CD14-positive monocyte (primary cell): ENCODE data around the gene FAM120A. TPM values are rescaled to one million over a fixed set of nuclear protein-coding genes. Genes with fewer than 3 reads are reported as not detected.

Experiments
- DNase-seq, 3 donors: peaks; one replicate each; pipeline ENCODE4 v3.0.0-alpha.2; 2011 to 2022
- H2AFZ ChIP-seq: 2 replicates; pipeline ENCODE4 v1.6.0; 2012; ENCODE audit warnings: mild to moderate bottlenecking, low read depth, low read length, inconsistent platforms; ENCODE audit not compliant: insufficient read depth, poor library complexity, severe bottlenecking
- H3K27ac ChIP-seq, 2 donors: 1 replicate in 1 of 2; 2 replicates in 1 of 2; pipeline ENCODE4 v1.5.1; 2012 to 2013; ENCODE audit warnings: low read length in 2 of 2, control low read depth in 1 of 2, inconsistent platforms in 1 of 2, low read depth in 1 of 2, mild to moderate bottlenecking in 1 of 2
- H3K27me3 ChIP-seq, 2 donors: one replicate each; pipeline versions ENCODE4 v1.6.0 to v1.6.1; 2011 to 2013; ENCODE audit warnings: low read length in 2 of 2; ENCODE audit not compliant: control insufficient read depth in 2 of 2, insufficient read depth in 2 of 2
- H3K36me3 ChIP-seq, 2 donors: replicated peaks in 1 of 2; 1 replicate in 1 of 2; 2 replicates in 1 of 2; pipeline versions ENCODE4 v1.5.1 to v1.6.1; 2012 to 2013; ENCODE audit warnings: low read length in 2 of 2, control low read depth in 1 of 2, inconsistent platforms in 1 of 2, mild to moderate bottlenecking in 1 of 2; ENCODE audit not compliant: insufficient read depth in 2 of 2, control insufficient read depth in 1 of 2
- H3K4me1 ChIP-seq, 2 donors: 1 replicate in 1 of 2; 2 replicates in 1 of 2; pipeline versions ENCODE4 v1.5.1 to v1.6.1; 2012 to 2013; ENCODE audit warnings: low read length in 2 of 2, control low read depth in 1 of 2, inconsistent platforms in 1 of 2, mild to moderate bottlenecking in 1 of 2, moderate library complexity in 1 of 2; ENCODE audit not compliant: insufficient read depth in 2 of 2, control insufficient read depth in 1 of 2
- H3K4me2 ChIP-seq: replicated peaks from 2 replicates; pipeline ENCODE3; 2012; ENCODE audit warnings: low read length, moderate library complexity, mild to moderate bottlenecking; ENCODE audit not compliant: poor library complexity, severe bottlenecking; ENCODE audit errors: extremely low read depth
- H3K4me3 ChIP-seq, 3 experiments: fragments of 200-600 bp in 1 of 3; sonication (generic) in 1 of 3; replicated peaks in 1 of 3; 1 replicate in 2 of 3; 2 replicates in 1 of 3; pipeline ENCODE4 v1.5.1; 2011 to 2013; ENCODE audit warnings: low read length in 3 of 3, mild to moderate bottlenecking in 3 of 3, control low read depth in 2 of 3, low read depth in 2 of 3, inconsistent platforms in 1 of 3, moderate library complexity in 1 of 3
- H3K79me2 ChIP-seq: 2 replicates; pipeline ENCODE4 v1.6.0; 2012; ENCODE audit warnings: mild to moderate bottlenecking, control low read depth, inconsistent platforms, low read length, moderate library complexity; ENCODE audit not compliant: insufficient read depth
- H3K9ac ChIP-seq: 2 replicates; pipeline ENCODE4 v1.6.0; 2017; ENCODE audit warnings: low read length, mild to moderate bottlenecking; ENCODE audit not compliant: insufficient read depth, poor library complexity, severe bottlenecking
- H3K9me3 ChIP-seq, 2 donors: replicated peaks in 1 of 2; 1 replicate in 1 of 2; 2 replicates in 1 of 2; pipeline versions ENCODE4 v1.5.1 to v1.6.1; 2012 to 2013; ENCODE audit warnings: low read length in 2 of 2, control low read depth in 1 of 2; ENCODE audit not compliant: control insufficient read depth in 1 of 2, insufficient read depth in 1 of 2
- H4K20me1 ChIP-seq: 2 replicates; pipeline ENCODE4 v1.6.0; 2012; ENCODE audit warnings: mild to moderate bottlenecking, low read length, control low read depth, moderate library complexity; ENCODE audit not compliant: insufficient read depth
- H3K27ac Mint-ChIP-seq, 7 donors: one replicate each; pipeline ENCODE4 v1.8.0; 2020; ENCODE audit warnings: mild to moderate bottlenecking in 7 of 7, mixed read lengths in 7 of 7, moderate library complexity in 6 of 7, inconsistent platforms in 2 of 7
- H3K27me3 Mint-ChIP-seq, 3 donors: one replicate each; pipeline ENCODE4 v1.8.0; 2021 to 2022; ENCODE audit warnings: low read depth in 3 of 3, mild to moderate bottlenecking in 3 of 3, mixed read lengths in 3 of 3, moderate library complexity in 3 of 3, inconsistent platforms in 1 of 3
- H3K36me3 Mint-ChIP-seq, 2 donors: one replicate each; pipeline ENCODE4 v1.8.0; 2020; ENCODE audit warnings: mixed read lengths in 2 of 2, inconsistent platforms in 1 of 2, mild to moderate bottlenecking in 1 of 2
- H3K4me1 Mint-ChIP-seq: one replicate; pipeline ENCODE4 v1.8.0; 2020; ENCODE audit warnings: mild to moderate bottlenecking, mixed read lengths
- H3K4me3 Mint-ChIP-seq, 2 donors: one replicate each; pipeline ENCODE4 v1.8.0; 2020; ENCODE audit warnings: mild to moderate bottlenecking in 2 of 2, mixed read lengths in 2 of 2, moderate library complexity in 1 of 2
- H3K9me3 Mint-ChIP-seq, 7 donors: one replicate each; pipeline ENCODE4 v1.8.0; 2020 to 2022; ENCODE audit warnings: mixed read lengths in 7 of 7, mild to moderate bottlenecking in 6 of 7, moderate library complexity in 6 of 7, inconsistent platforms in 2 of 7
- CTCF ChIP-seq: fragments of 200-600 bp; IDR thresholded peaks from one replicate; pipeline ENCODE4 v1.8.0; 2022; ENCODE audit warnings: antibody characterized with exemption, mild to moderate bottlenecking
- WGBS: methylation state at CpG from one replicate; pipeline ENCODE4 v1.1.5; 2013; ENCODE audit warnings: missing lambda C conversion rate; ENCODE audit not compliant: insufficient coverage; 5-methylcytosine and 5-hydroxymethylcytosine counted together
- intact Hi-C, 2 donors: fragments of 100-400 bp; cut with micrococcal nuclease; formaldehyde crosslinking; loops; one replicate each; pipeline versions ENCODE4 v1.15.0 to v1.15.1; 2023
- polyA plus RNA-seq, 3 donors: library from polyadenylated mRNA; depleted of rRNA in 1 of 3; unstranded in 2 of 3; stranded (reverse) in 1 of 3; fragments of 300-500 nt in 2 of 3; fragments of >200 nt in 1 of 3; fragmentation: Illumina TruSeq in 2 of 3; gene quantifications; 1 replicate in 2 of 3; 2 replicates in 1 of 3; pipeline ENCODE4 v1.2.3, GENCODE V29; 2012 to 2021

FAM120A gene
- polyA plus RNA-seq, 3 donors, result 10.4 to 76.6 (median 12.7) TPM

- no peak overlapping the region for H3K4me2 ChIP-seq
- WGBS, result 63% methylated on average over 6 of the region's 8 CpGs
- intact Hi-C loops, result no loop called here
- H3K27ac ChIP-seq, result no peak overlapping the region
- H3K4me3 Mint-ChIP-seq, result no peak overlapping the region
- H3K9ac ChIP-seq, result no peak overlapping the region
- H3K27me3 ChIP-seq, result no peaks in the 10 kb centered on the region
- H3K27me3 Mint-ChIP-seq, result no peaks in the 10 kb centered on the region
- H3K36me3 ChIP-seq, result no peaks in the 10 kb centered on the region
- DNase-seq, result no peak
- H3K9me3 ChIP-seq, result no peaks in the 10 kb centered on the region
- TF ChIP-seq CTCF, result no peak
- no peaks in the 10 kb centered on the region for H3K4me1 ChIP-seq
- peaks cover 12 to 15% of the 10 kb centered on the region in 2 donors for H3K36me3 Mint-ChIP-seq
- H3K79me2 ChIP-seq, result peaks cover 94% of the 10 kb centered on the region
- H4K20me1 ChIP-seq, result peaks cover 100% of the 10 kb centered on the region
- peak overlapping the region in 1 of 7 donors; percentile 51 for H3K27ac Mint-ChIP-seq
- H3K4me3 ChIP-seq, result no peak overlapping the region
- H2AFZ ChIP-seq, result no peak overlapping the region
- H3K9me3 Mint-ChIP-seq, result no peaks in the 10 kb centered on the region
- H3K4me1 Mint-ChIP-seq, result peaks cover 13% of the 10 kb centered on the region
Measured at GRCh38 chr9:93589688-93590087, 138.2 kb downstream of the FAM120A start.

GRCh38 chr9:93590609-93591234 is 139.2 kb downstream of the FAM120A start:
- H3K4me3 Mint-ChIP-seq, result no peak overlapping the region

More at GRCh38 chr9:93590609-93591234, 139.2 kb downstream of the FAM120A start:
- Histone ChIP-seq H3K9me3 (no peaks in the 10 kb centered on the region), H3K4me3 (no peak overlapping the region), H3K4me2 (no peak overlapping the region), H3K27me3 (no peaks in the 10 kb centered on the region), H3K9ac (no peak overlapping the region), H2AFZ (no peak overlapping the region), H4K20me1 (peaks cover 100% of the 10 kb centered on the region), H3K4me1 (no peaks in the 10 kb centered on the region), H3K27ac (no peak overlapping the region), H3K36me3 (no peaks in the 10 kb centered on the region), H3K79me2 (peaks cover 92% of the 10 kb centered on the region)
- H3K27ac Mint-ChIP-seq, result peak overlapping the region in 1 of 7 donors; percentile 21
- H3K36me3 Mint-ChIP-seq, result peaks cover 4 to 6% of the 10 kb centered on the region in 2 donors
- peaks cover 13% of the 10 kb centered on the region for H3K4me1 Mint-ChIP-seq
- intact Hi-C loops, result no loop called here
- no peak for DNase-seq
- H3K27me3 Mint-ChIP-seq, result no peaks in the 10 kb centered on the region
- TF ChIP-seq CTCF, result no peak
- 100% methylated on average over 5 of the region's 8 CpGs for WGBS
- no peaks in the 10 kb centered on the region for H3K9me3 Mint-ChIP-seq
